HG03025 (cell line): ENCODE measurements around the gene ESYT1.

Experiments
- ATAC-seq: cut with Tn5 transposase; IDR thresholded peaks from one replicate; pipeline ENCODE4 v1.9.1; 2021; ENCODE audit warnings: mild to moderate bottlenecking, moderate library complexity; ENCODE audit not compliant: unreplicated experiment, low FRiP score

ESYT1 gene

GRCh38 chr12:56128670-56129205, 671 bp downstream of the ESYT1 start:
- ATAC-seq, result no peak

- no peak for ATAC-seq
Measured at GRCh38 chr12:56129206-56129941, 1.3 kb downstream of the ESYT1 start.

- no peak for ATAC-seq
Measured at GRCh38 chr12:56129942-56130495, 2.0 kb downstream of the ESYT1 start.

GRCh38 chr12:56130876-56131275, 2.8 kb downstream of the ESYT1 start:
- no peak for ATAC-seq

- ATAC-seq, result no peak
Measured at GRCh38 chr12:56134897-56135296, 6.8 kb downstream of the ESYT1 start.

GRCh38 chr12:56137853-56138571, 9.9 kb downstream of the ESYT1 start:
- ATAC-seq, result no peak

DNA sequence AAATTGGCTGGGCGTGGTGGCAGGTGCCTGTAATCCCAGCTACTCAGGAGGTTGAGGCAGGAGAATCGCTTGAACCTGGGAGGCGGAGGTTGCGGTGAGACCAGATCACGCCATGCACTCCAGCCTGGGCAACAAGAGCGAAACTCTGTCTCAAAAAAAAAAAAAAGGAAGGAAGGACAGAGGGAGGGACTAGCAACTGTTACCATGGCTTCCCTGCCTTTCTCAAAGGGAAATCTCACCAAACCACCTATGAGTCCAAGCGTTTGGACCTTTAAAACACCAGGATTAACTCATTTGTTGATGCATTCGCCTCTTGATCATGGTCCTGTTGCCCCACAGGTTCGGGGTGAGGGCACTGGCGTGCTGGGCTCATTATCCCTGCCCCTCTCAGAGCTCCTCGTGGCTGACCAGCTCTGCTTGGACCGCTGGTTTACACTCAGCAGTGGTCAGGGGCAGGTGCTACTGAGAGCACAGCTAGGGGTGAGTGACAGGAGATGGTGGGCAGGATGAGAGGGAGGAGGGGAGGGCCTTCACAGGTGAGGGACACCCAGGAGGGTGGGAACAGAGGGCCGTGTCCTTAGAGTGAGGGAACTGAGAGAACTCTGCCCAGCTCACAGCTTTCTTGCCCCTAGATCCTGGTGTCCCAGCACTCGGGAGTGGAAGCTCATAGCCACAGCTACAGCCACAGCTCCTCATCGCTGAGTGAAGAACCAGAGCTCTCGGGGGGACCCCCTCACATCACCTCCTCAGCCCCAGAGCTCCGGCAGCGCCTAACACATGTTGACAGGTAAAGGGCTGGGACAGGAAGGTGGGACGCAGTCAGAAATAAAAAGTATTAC, 14.1 kb downstream of the ESYT1 start:
- ATAC-seq, result no peak

DNA sequence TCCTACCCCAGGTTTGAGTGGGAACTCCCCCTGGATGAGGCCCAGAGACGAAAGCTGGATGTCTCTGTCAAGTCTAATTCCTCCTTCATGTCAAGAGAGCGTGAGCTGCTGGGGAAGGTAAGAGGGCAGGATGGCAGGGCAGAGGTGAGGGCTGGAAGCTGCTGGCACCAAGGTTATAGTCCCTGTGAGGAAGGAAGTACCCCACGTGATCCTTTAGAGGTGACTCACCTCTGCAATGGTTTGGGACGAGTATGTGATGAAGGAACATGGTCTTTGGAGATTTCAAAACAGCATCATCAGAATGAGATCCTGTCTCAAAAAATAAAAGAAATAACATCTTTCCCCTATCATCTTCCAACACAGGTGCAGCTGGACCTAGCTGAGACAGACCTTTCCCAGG, 15.2 kb downstream of the ESYT1 start:
- ATAC-seq, result no peak

DNA sequence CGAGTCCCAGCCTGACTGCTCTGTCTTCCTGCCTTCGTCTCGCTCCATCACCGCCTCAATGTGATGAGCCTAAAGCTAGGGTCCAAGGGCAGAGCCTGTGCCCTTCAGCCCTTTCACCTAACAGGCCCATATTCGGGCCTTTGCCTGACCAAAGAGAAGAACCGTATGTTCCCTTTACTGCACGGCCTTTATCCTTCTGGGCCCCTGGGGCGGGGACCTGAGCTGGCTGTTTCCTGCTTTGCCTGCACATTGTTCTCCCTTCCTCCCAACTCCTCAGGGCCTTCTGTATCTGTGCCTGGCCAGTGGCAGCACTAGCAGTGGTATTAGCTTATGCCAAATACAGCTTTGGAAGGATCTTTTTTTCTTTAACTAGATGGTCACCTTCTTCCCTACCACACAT, 15.8 kb downstream of the ESYT1 start:
- no peak for ATAC-seq

GRCh38 chr12:56145217-56145616, 17.1 kb downstream of the ESYT1 start:
- ATAC-seq, result no peak

DNA sequence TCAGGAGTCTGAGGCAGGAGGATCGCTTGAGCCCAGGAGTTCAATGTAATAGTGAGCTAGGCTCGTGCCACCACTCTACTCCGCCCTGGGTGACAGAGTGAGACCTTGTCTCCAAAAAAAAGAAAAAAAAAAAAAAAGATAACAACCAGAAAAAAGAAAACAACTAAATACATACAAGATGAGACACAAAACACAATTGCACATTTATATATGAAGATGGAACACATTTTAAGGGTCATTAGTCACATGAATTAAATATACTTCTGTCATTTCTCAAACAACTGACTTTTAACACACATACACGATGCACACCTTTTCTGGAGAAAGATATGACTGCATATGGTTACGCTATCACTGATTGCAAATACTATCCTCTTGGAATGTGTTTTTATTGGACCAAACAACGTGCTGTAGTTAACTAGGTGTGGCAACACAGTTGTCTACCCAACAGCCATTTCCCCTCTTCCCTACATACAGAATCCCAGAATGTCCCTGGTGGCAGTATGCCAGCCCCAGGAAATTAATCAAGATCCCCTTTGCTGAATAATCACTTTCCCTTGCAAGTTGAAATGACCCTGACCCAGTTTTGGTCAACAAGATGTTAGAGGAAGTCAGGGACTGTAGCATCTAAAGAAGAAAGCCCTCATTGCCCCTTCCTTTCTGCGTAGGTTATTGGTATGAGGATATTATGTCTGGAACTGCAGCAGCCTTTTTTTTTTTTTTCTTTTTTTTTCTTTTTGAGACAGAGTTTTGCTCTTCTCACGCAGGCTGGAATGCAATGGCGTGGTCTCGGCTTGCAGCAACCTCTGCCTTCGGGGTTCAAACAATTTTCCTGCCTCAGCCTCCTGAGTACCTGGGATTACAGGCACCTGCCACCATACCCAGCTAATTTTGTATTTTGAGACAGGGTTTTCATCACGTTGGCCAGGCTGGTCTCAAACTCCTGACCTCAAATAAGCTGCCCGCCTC, 18.7 kb downstream of the ESYT1 start:
- no peak for ATAC-seq

- ATAC-seq, result no peak
Measured at GRCh38 chr12:56150563-56150962, 22.5 kb downstream of the ESYT1 start.

DNA sequence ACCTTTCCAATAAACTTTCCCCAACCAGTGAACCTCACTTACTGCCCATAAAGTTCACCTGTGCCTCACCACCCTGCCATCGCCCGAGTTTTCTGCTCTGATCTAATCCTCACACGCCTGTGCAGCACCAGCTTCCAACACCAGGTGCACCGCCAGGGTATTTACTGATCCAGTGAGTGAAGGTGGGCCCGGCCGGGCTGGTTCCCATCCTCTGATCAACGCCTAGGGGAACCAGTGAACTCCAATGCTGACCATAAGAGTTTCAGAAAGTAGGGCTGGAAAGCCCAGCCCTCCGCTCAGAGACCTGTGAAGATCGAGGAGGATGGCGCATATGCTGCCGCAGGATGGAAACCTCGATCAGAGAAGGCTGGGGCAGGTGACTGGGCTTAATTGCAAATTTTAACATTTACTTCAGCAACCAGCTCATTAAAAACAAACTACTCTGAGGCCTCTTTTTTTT, 23.6 kb downstream of the ESYT1 start:
- ATAC-seq, result peak; percentile 21

GRCh38 chr12:56152132-56152755, 24.2 kb downstream of the ESYT1 start, which contains the start of gene MYL6B:
MYL6B (plus strand) TSS chr12:56152587; CDS start chr12:56153919, 1,332 bp downstream.
- ATAC-seq, result peak; percentile 73

GRCh38 chr12:56152756-56153677, 24.9 kb downstream of the ESYT1 start:
- no peak for ATAC-seq

DNA sequence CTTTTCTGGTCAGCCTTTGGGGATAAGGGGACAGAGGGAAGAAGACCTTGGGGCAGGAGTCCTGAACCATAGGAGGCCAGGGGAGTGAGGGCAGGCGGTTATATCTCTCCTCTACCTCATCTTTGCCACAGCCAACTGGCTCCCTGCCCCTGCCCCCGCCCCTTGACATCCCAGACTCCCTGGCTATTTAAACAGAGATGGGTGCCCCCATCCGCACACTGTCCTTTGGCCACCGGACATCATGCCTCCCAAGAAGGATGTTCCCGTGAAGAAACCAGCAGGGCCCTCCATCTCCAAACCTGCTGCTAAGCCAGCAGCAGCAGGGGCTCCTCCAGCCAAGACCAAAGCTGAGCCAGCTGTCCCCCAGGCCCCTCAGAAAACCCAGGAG, 25.6 kb downstream of the ESYT1 start:
- no peak for ATAC-seq

- ATAC-seq, result no peak
Measured at GRCh38 chr12:56154246-56154771, 26.2 kb downstream of the ESYT1 start.

DNA sequence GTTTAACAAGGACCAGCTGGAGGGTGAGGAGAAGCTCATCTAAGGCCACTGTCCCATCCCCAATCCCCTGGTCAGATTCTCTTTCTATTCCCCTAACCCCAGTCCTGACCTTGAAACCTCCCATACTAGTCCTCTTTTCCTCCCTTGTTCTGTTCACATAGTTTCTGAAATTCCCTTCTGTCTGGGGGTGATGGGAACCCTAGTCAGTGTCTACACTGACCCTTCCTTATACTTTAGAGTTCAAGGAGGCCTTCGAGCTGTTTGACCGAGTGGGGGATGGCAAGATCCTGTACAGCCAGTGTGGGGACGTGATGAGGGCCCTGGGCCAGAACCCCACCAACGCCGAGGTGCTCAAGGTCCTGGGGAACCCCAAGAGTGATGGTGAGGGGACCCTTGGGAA, 26.8 kb downstream of the ESYT1 start:
- no peak for ATAC-seq
